HG03095 (cell line): Measurements from ENCODE around the gene NPLOC4.

Experiments
- ATAC-seq: cut with Tn5 transposase; IDR thresholded peaks from one replicate; pipeline ENCODE4 v1.9.1; 2021; ENCODE audit warnings: moderate library complexity; ENCODE audit not compliant: unreplicated experiment

NPLOC4 gene

GRCh38 chr17:81549826-81550225 is 87.1 kb downstream of the NPLOC4 start:
- no peak for ATAC-seq

GRCh38 chr17:81549031-81549557 is 87.8 kb downstream of the NPLOC4 start:
- no peak for ATAC-seq

- ATAC-seq: no peak
Measured at GRCh38 chr17:81547614-81547982, 89.3 kb downstream of the NPLOC4 start.

GRCh38 chr17:81546906-81547613 is 89.9 kb downstream of the NPLOC4 start:
- ATAC-seq: no peak

GRCh38 chr17:81545160-81545949 is 91.6 kb downstream of the NPLOC4 start:
- ATAC-seq: no peak

- ATAC-seq: no peak
Measured at GRCh38 chr17:81544281-81544974, 92.5 kb downstream of the NPLOC4 start.

GRCh38 chr17:81543756-81544155 is 93.2 kb downstream of the NPLOC4 start:
- ATAC-seq: no peak

GRCh38 chr17:81543339-81543675 is 93.6 kb downstream of the NPLOC4 start:
- no peak for ATAC-seq

GRCh38 chr17:81542431-81543338 is 94.2 kb downstream of the NPLOC4 start:
- no peak for ATAC-seq

- ATAC-seq: no peak
Measured at GRCh38 chr17:81541123-81541522, 95.8 kb downstream of the NPLOC4 start.

GRCh38 chr17:81540676-81541027 is 96.3 kb downstream of the NPLOC4 start:
- no peak for ATAC-seq

- ATAC-seq: no peak
Measured at GRCh38 chr17:81539961-81540675, 96.8 kb downstream of the NPLOC4 start.

- no peak for ATAC-seq
Measured at GRCh38 chr17:81539571-81539900, 97.4 kb downstream of the NPLOC4 start.

GRCh38 chr17:81538651-81539570 is 98.0 kb downstream of the NPLOC4 start:
- ATAC-seq: no peak

- ATAC-seq: no peak
Measured at GRCh38 chr17:81537856-81538555, 98.9 kb downstream of the NPLOC4 start.

GRCh38 chr17:81537343-81537855 is 99.5 kb downstream of the NPLOC4 start:
- no peak for ATAC-seq

GRCh38 chr17:81536299-81537290 is 100.3 kb downstream of the NPLOC4 start:
- no peak for ATAC-seq
